ENCODE data around the gene CHST6. TPM values are rescaled to one million over a fixed set of nuclear protein-coding genes. Genes with fewer than 3 reads are reported as not detected.
A peak's percentile ranks its signal among the peaks of the same experiment; 100 is the strongest.

Gene CHST6
- total and polyA plus RNA-seq, 9 of the 15 experiments (the other 6 are each of a cell fraction or from before 2014, with no cell fraction given): 0.01 to 0.05 (median 0.02) TPM; not detected in 6

DNA sequence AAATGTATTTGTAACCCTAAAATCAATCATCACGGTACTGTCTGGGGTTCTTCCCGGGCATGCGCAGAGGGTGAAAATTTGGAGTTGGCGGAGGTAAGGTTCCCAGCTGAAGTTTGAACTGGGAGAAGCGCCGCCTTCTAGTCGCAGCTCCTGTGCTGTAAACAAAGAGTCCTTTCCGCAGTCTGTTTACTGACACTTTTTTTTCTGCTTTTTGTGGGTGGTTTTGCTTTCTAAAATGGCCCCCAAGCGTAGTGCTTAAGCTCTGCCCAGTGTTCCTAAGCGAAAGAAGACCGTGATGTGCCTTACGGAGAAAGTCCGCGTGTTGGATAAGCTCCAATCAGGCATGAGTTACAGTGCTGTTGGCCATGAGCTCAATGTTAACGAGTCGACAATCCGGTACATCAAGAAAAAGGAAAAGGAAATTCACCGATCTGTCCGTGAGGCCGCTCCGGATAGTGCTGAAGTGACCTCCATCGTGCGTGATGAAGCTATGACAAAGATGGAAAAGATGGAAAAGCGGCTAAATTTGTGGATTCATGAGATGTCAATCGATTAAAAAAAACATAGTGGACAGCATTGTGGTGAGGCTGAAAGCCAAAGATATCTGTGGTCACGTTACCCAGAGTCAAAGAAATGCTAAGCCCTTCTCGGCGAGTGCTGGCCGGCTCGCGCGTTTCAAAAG lies 61.4 kb downstream of the CHST6 start (continued):
- TF ChIP-seq CTCFL (IDR thresholded peaks at IDR 0.05; ENCODE audit: borderline replicate concordance, insufficient read depth, low read depth, low read length, poor library complexity, severe bottlenecking) (no peak), IRF9 (tag; IDR thresholded peaks at IDR 0.05) (no peak), ZC3H8 (IDR thresholded peaks at IDR 0.05) (no peak), TEAD2 (tag; IDR thresholded peaks at IDR 0.05) (no peak), ZNF398 (CRISPR knock-in tag; IDR thresholded peaks at IDR 0.05) (no peak), GABPB1 (CRISPR knock-in tag; IDR thresholded peaks at IDR 0.05) (no peak), RNF2 (IDR thresholded peaks at IDR 0.05) (no peak; the same call in 1 of the 2 replicates), ZNF644 (tag; IDR thresholded peaks at IDR 0.05; ENCODE audit: low read depth) (no peak), ZNF174 (CRISPR knock-in tag; IDR thresholded peaks at IDR 0.05) (no peak), ETS2 (tag; IDR thresholded peaks at IDR 0.05; ENCODE audit: borderline replicate concordance, poor library complexity, severe bottlenecking) (no peak), HDAC1 (IDR thresholded peaks at IDR 0.05) (peak in 1 of 2 experiments; percentile 67; a peak in 2 of 4 replicates), ZNF695 (CRISPR knock-in tag; IDR thresholded peaks at IDR 0.05) (no peak), ZBTB40 (IDR thresholded peaks at IDR 0.05) (peak; percentile 7; the same call in 1 of the 2 replicates), ZBTB40 (CRISPR knock-in tag; IDR thresholded peaks at IDR 0.05) (no peak)

Data from K562 (cell line).